ENCODE results near the gene SPEN.

The SPEN gene

GRCh38 chr1:15881961-15882360 lies 34.5 kb downstream of the SPEN start:
- peaks cover 35% of the 10 kb centered on the region for H4K20me1 ChIP-seq (ENCODE audit: control insufficient read depth, insufficient read depth, low read depth, low read length)
- H3K4me1 ChIP-seq (ENCODE audit: control insufficient read depth, low read length) = peaks cover 64% of the 10 kb centered on the region
- no peaks in the 10 kb centered on the region for H3K27me3 ChIP-seq (ENCODE audit: control insufficient read depth, low read length)
- no peak overlapping the region for H3K4me3 ChIP-seq (ENCODE audit: low read length)
- H3K27ac ChIP-seq (ENCODE audit: low read depth, low read length) = no peak overlapping the region
- no peaks in the 10 kb centered on the region for H3K9me3 ChIP-seq (ENCODE audit: control insufficient read depth, insufficient read depth, low read length)
- H3F3A ChIP-seq (ENCODE audit: control insufficient read depth, insufficient read depth) = peaks cover 27% of the 10 kb centered on the region
- H3K9me2 ChIP-seq (replicated peaks; ENCODE audit: control insufficient read depth, low read length) = no peaks in the 10 kb centered on the region
- TF ChIP-seq CTCF (IDR thresholded peaks at IDR 0.05; ENCODE audit: low read depth, low read length, poor library complexity, severe bottlenecking) (no peak), EZH2phosphoT487 (IDR thresholded peaks at IDR 0.05; ENCODE audit: borderline replicate concordance, low read length) (no peak)
- no peak overlapping the region for H3K4me2 ChIP-seq (ENCODE audit: low read length)
- H3K79me2 ChIP-seq (ENCODE audit: control insufficient read depth, low read length) = peaks cover 100% of the 10 kb centered on the region
- peaks cover 71% of the 10 kb centered on the region for H3K36me3 ChIP-seq (ENCODE audit: control insufficient read depth, low read length)

GRCh38 chr1:15882665-15883064 lies 35.2 kb downstream of the SPEN start:
- Histone ChIP-seq H3F3A (ENCODE audit: control insufficient read depth, insufficient read depth) (peaks cover 27% of the 10 kb centered on the region), H3K4me2 (ENCODE audit: low read length) (peak overlapping the region; percentile 12; the same call in 1 of the 2 replicates), H3K4me3 (ENCODE audit: low read length) (no peak overlapping the region), H3K27me3 (ENCODE audit: control insufficient read depth, low read length) (no peaks in the 10 kb centered on the region), H3K9me2 (replicated peaks; ENCODE audit: control insufficient read depth, low read length) (no peaks in the 10 kb centered on the region), H3K4me1 (ENCODE audit: control insufficient read depth, low read length) (peaks cover 65% of the 10 kb centered on the region), H4K20me1 (ENCODE audit: control insufficient read depth, insufficient read depth, low read depth, low read length) (peaks cover 35% of the 10 kb centered on the region), H3K36me3 (ENCODE audit: control insufficient read depth, low read length) (peaks cover 69% of the 10 kb centered on the region), H3K79me2 (ENCODE audit: control insufficient read depth, low read length) (peaks cover 100% of the 10 kb centered on the region), H3K9me3 (ENCODE audit: control insufficient read depth, insufficient read depth, low read length) (no peaks in the 10 kb centered on the region), H3K27ac (ENCODE audit: low read depth, low read length) (no peak overlapping the region; the same call in 1 of the 2 replicates)
- TF ChIP-seq EZH2phosphoT487 (IDR thresholded peaks at IDR 0.05; ENCODE audit: borderline replicate concordance, low read length) (no peak), CTCF (IDR thresholded peaks at IDR 0.05; ENCODE audit: low read depth, low read length, poor library complexity, severe bottlenecking) (no peak)

GRCh38 chr1:15883326-15883725 lies 35.8 kb downstream of the SPEN start:
- H3K79me2 ChIP-seq (ENCODE audit: control insufficient read depth, low read length) = peaks cover 100% of the 10 kb centered on the region
- H3K36me3 ChIP-seq (ENCODE audit: control insufficient read depth, low read length) = peaks cover 62% of the 10 kb centered on the region
- H3K4me2 ChIP-seq (ENCODE audit: low read length) = peak overlapping the region; percentile 38
- H4K20me1 ChIP-seq (ENCODE audit: control insufficient read depth, insufficient read depth, low read depth, low read length) = peaks cover 35% of the 10 kb centered on the region
- H3K4me3 ChIP-seq (ENCODE audit: low read length) = no peak overlapping the region
- peaks cover 27% of the 10 kb centered on the region for H3F3A ChIP-seq (ENCODE audit: control insufficient read depth, insufficient read depth)
- no peaks in the 10 kb centered on the region for H3K9me3 ChIP-seq (ENCODE audit: control insufficient read depth, insufficient read depth, low read length)
- H3K27me3 ChIP-seq (ENCODE audit: control insufficient read depth, low read length) = no peaks in the 10 kb centered on the region
- H3K4me1 ChIP-seq (ENCODE audit: control insufficient read depth, low read length) = peaks cover 65% of the 10 kb centered on the region
- no peaks in the 10 kb centered on the region for H3K9me2 ChIP-seq (replicated peaks; ENCODE audit: control insufficient read depth, low read length)
- TF ChIP-seq CTCF (IDR thresholded peaks at IDR 0.05; ENCODE audit: low read depth, low read length, poor library complexity, severe bottlenecking) (no peak), EZH2phosphoT487 (IDR thresholded peaks at IDR 0.05; ENCODE audit: borderline replicate concordance, low read length) (no peak)
- no peak overlapping the region; the same call in 1 of the 2 replicates for H3K27ac ChIP-seq (ENCODE audit: low read depth, low read length)

Data from DOHH2 (cell line).